PFSK-1 (cell line): ENCODE results near the gene COL23A1.

Experiments used
- POLR2AphosphoS5 ChIP-seq: IDR thresholded peaks from 2 replicates; pipeline ENCODE4 v1.6.1; 2012; ENCODE audit warnings: low read depth, mild to moderate bottlenecking, control low read depth, low read length, moderate library complexity
- REST ChIP-seq, 2 experiments: IDR thresholded peaks; 2 replicates each; pipeline versions ENCODE4 v1.6.1 to v1.8.0; 2011 to 2012; ENCODE audit warnings: low read depth in 2 of 2, low read length in 2 of 2, control low read depth in 1 of 2, inconsistent platforms in 1 of 2, mild to moderate bottlenecking in 1 of 2, moderate library complexity in 1 of 2; ENCODE audit not compliant: insufficient read depth in 1 of 2
- SIN3A ChIP-seq: IDR thresholded peaks from 2 replicates; pipeline ENCODE4 v1.6.1; 2012; ENCODE audit warnings: mild to moderate bottlenecking, low read length, moderate library complexity, borderline replicate concordance; ENCODE audit not compliant: insufficient read depth
- TAF1 ChIP-seq: IDR thresholded peaks from 2 replicates; pipeline ENCODE4 v1.6.1; 2012; ENCODE audit warnings: low read length, control low read depth, borderline replicate concordance; ENCODE audit not compliant: insufficient read depth

GRCh38 chr5:178291969-178292825 is 298.0 kb downstream of the COL23A1 start:
- TF ChIP-seq SIN3A, result no peak
- TF ChIP-seq POLR2AphosphoS5, result no peak
- TF ChIP-seq TAF1, result no peak
- no peak for TF ChIP-seq REST (IDR thresholded peaks at IDR 0.05; ENCODE audit: insufficient read depth in 1 of 2, low read depth in 2 of 2, low read length in 2 of 2)
